Measurements from ENCODE around the gene SLC39A11. TPM values are rescaled to one million over a fixed set of nuclear protein-coding genes. Genes with fewer than 3 reads are reported as not detected.

Gene SLC39A11
- total and polyA plus RNA-seq, 2 of the 13 experiments (the other 11 are each of a cell fraction or from before 2014, with no cell fraction given): 17.2 to 31.5 TPM

GRCh38 chr17:73092523-73093135, at the start of gene SLC39A11 (continued):
- TF ChIP-seq USF2 (IDR thresholded peaks at IDR 0.05; ENCODE audit: low read depth, low read length) (peak; percentile 75), USF2 (CRISPR knock-in tag; IDR thresholded peaks at IDR 0.05; ENCODE audit: borderline replicate concordance) (peak; percentile 93; the same call in 1 of the 2 replicates), ZNF513 (CRISPR knock-in tag; conservative IDR thresholded peaks at IDR 0.05) (no peak), DMAP1 (CRISPR knock-in tag; IDR thresholded peaks at IDR 0.05) (peak; percentile 71; the same call in 1 of the 2 replicates), SP2 (CRISPR knock-in tag; IDR thresholded peaks at IDR 0.05) (no peak; the same call in 1 of the 2 replicates), ZNF274 (CRISPR knock-in tag; IDR thresholded peaks at IDR 0.05) (no peak; the same call in 1 of the 2 replicates), HOXA7 (CRISPR knock-in tag; IDR thresholded peaks at IDR 0.05) (no peak), CEBPG (CRISPR knock-in tag; IDR thresholded peaks at IDR 0.05) (peak; percentile 33; the same call in 1 of the 2 replicates), ZFP1 (CRISPR knock-in tag; IDR thresholded peaks at IDR 0.05) (no peak), ZNF142 (CRISPR knock-in tag; IDR thresholded peaks at IDR 0.05) (peak; percentile 100), POLR2AphosphoS2 (IDR thresholded peaks at IDR 0.05; ENCODE audit: low read depth, low read length) (no peak), MAZ (IDR thresholded peaks at IDR 0.05; ENCODE audit: borderline replicate concordance, low read depth, low read length) (peak; percentile 95), MAZ (CRISPR knock-in tag; IDR thresholded peaks at IDR 0.05; ENCODE audit: low read depth) (peak; percentile 63), ZNF549 (CRISPR knock-in tag; IDR thresholded peaks at IDR 0.05) (no peak), ATF5 (CRISPR knock-in tag; IDR thresholded peaks at IDR 0.05; ENCODE audit: low read depth) (0 out of 2 replicates have a peak, but pooled peaks have one; percentile 45), SPEN (CRISPR knock-in tag; IDR thresholded peaks at IDR 0.05; ENCODE audit: low read depth) (no peak; the same call in 1 of the 2 replicates), E2F2 (CRISPR knock-in tag; IDR thresholded peaks at IDR 0.05; ENCODE audit: borderline replicate concordance) (no peak), ZNF572 (CRISPR knock-in tag; IDR thresholded peaks at IDR 0.05) (no peak)

Measured in HepG2 (cell line).